Measurements from ENCODE around the gene IGFBP3.

Gene IGFBP3

GRCh38 chr7:45890902-45891461, 30.1 kb downstream of the IGFBP3 start:
- DNase-seq = no peak

GRCh38 chr7:45890125-45890901, 30.8 kb downstream of the IGFBP3 start:
- DNase-seq = no peak

GRCh38 chr7:45889367-45890067, 31.6 kb downstream of the IGFBP3 start:
- DNase-seq = no peak

GRCh38 chr7:45888993-45889366, 32.1 kb downstream of the IGFBP3 start:
- DNase-seq = no peak

GRCh38 chr7:45888185-45888992, 32.7 kb downstream of the IGFBP3 start, which contains the start of gene IGFBP1:
Gene IGFBP1 (plus strand): TSS chr7:45888488. CDS start chr7:45888653, 165 bp downstream.
- no peak for DNase-seq

GRCh38 chr7:45886931-45887667, 34.0 kb downstream of the IGFBP3 start:
- DNase-seq = no peak

- DNase-seq = no peak
These were observed 35.7 kb downstream of the IGFBP3 start for GRCh38 chr7:45885264-45885882.

- no peak for DNase-seq
These were observed 36.9 kb downstream of the IGFBP3 start for GRCh38 chr7:45884136-45884535.

GRCh38 chr7:45882465-45882810, 38.6 kb downstream of the IGFBP3 start:
- DNase-seq = no peak

GRCh38 chr7:45881759-45882464, 39.2 kb downstream of the IGFBP3 start:
- DNase-seq = no peak

- no peak for DNase-seq
These were observed 39.8 kb downstream of the IGFBP3 start for GRCh38 chr7:45881280-45881758.

GRCh38 chr7:45880433-45880860, 40.6 kb downstream of the IGFBP3 start:
- DNase-seq = no peak

- DNase-seq = no peak
These were observed 42.5 kb downstream of the IGFBP3 start for GRCh38 chr7:45878457-45879144.

- DNase-seq = no peak
These were observed 44.6 kb downstream of the IGFBP3 start for GRCh38 chr7:45876519-45876918.

GRCh38 chr7:45874408-45875131, 46.5 kb downstream of the IGFBP3 start:
- no peak for DNase-seq

- no peak for DNase-seq
These were observed 47.7 kb downstream of the IGFBP3 start for GRCh38 chr7:45873355-45873754.

GRCh38 chr7:45873035-45873354, 48.1 kb downstream of the IGFBP3 start, which contains the start of gene CCDC201:
Gene CCDC201 (minus strand): TSS chr7:45873082. CDS start chr7:45873007, 75 bp downstream.
- no peak for DNase-seq

- DNase-seq = no peak
These were observed 48.7 kb downstream of the IGFBP3 start for GRCh38 chr7:45872116-45873034.

- DNase-seq = no peak
These were observed 51.6 kb downstream of the IGFBP3 start for GRCh38 chr7:45869426-45869825.

Measured in NK-92 treated with Interleukin-12 subunit alpha and Interleukin-12 subunit beta, amount 100 ng/mL, for 24 hours (cell line).